Hepatocyte (in vitro differentiated cells): ENCODE data around the gene MINDY2.

Experiments used
- EZH2 ChIP-seq: fragments of 200-600 bp; sonication (generic); IDR thresholded peaks from 2 replicates; pipeline ENCODE4 v1.6.1; 2016; ENCODE audit warnings: antibody characterized with exemption, mild to moderate bottlenecking, borderline replicate concordance
- TF ChIP-seq, protein P1 (sequence below): fragments of 200-600 bp; sonication (generic); IDR thresholded peaks from 2 replicates; pipeline ENCODE4 v1.5.1; 2016; ENCODE audit warnings: antibody characterized with exemption, mild to moderate bottlenecking; ENCODE audit not compliant: poor library complexity

GRCh38 chr15:58762285-58762684 lies 8.8 kb upstream of the MINDY2 start:
- TF ChIP-seq, protein P1, sequence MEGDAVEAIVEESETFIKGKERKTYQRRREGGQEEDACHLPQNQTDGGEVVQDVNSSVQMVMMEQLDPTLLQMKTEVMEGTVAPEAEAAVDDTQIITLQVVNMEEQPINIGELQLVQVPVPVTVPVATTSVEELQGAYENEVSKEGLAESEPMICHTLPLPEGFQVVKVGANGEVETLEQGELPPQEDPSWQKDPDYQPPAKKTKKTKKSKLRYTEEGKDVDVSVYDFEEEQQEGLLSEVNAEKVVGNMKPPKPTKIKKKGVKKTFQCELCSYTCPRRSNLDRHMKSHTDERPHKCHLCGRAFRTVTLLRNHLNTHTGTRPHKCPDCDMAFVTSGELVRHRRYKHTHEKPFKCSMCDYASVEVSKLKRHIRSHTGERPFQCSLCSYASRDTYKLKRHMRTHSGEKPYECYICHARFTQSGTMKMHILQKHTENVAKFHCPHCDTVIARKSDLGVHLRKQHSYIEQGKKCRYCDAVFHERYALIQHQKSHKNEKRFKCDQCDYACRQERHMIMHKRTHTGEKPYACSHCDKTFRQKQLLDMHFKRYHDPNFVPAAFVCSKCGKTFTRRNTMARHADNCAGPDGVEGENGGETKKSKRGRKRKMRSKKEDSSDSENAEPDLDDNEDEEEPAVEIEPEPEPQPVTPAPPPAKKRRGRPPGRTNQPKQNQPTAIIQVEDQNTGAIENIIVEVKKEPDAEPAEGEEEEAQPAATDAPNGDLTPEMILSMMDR, result no peak
- TF ChIP-seq EZH2, result no peak
